SHP77 treated with DMSO at 0.1 percent for 48 hours (cell line): ENCODE measurements around the gene FASTK.
A peak's percentile ranks its signal among the peaks of the same experiment; 100 is the strongest.

Experiments
- DNase-seq: peaks from one replicate; lab custom pipeline; 2025; lab: John Stamatoyannopoulos, UW

FASTK gene

DNA sequence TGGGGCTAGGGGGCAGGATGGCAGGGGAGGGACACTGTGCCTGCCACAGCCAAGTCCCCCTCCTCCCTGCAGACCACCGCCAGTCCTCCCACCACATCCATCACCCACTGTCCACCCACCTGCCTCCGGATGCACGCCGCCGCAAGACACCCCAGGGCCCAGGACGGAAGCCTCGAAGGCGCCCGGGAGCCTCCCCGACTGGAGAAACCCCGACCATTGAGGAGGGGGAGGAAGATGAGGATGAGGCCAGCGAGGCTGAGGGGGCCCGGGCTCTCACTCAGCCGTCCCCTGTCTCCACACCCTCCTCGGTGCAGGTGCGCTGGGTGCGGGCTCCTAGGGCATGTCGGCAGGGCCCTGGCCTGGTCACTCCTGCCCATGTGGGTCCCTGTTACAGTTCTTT lies 16.2 kb downstream of the FASTK start:
- DNase-seq = no peak

DNA sequence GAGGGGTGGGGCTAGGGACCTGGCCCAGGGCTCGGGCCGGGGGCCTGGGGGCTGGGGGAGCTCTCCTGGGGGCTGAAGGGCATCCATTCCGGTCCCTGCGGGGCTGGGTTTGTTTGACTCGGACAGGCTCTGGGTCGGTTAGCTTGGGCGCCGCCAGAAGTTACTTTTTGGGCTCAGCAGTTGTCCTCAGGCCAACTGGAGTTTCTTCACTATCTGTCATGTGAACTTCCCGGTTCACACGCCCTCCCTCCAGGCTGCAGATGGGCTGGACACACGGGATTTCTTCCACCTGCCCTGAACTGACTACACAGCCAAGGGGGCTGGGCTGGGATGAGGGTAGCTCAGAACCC lies 17.4 kb downstream of the FASTK start:
- no peak for DNase-seq

GRCh38 chr7:151062399-151063211 lies 18.0 kb downstream of the FASTK start:
- no peak for DNase-seq

DNA sequence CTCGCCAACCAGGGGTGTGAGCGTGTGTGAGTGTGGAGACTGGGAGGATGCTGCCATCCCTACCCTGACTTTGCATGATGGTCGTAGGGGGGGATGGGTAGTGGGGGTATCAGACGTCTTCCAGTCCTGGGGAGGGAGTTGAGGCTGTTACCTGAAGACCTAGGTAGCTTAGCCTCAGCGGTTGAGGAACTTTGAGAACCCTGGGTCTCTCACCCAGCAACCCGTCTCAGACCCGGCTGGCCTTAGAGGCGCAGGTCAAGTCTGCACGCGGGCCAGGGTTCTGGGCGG lies 18.6 kb downstream of the FASTK start:
- no peak for DNase-seq

DNA sequence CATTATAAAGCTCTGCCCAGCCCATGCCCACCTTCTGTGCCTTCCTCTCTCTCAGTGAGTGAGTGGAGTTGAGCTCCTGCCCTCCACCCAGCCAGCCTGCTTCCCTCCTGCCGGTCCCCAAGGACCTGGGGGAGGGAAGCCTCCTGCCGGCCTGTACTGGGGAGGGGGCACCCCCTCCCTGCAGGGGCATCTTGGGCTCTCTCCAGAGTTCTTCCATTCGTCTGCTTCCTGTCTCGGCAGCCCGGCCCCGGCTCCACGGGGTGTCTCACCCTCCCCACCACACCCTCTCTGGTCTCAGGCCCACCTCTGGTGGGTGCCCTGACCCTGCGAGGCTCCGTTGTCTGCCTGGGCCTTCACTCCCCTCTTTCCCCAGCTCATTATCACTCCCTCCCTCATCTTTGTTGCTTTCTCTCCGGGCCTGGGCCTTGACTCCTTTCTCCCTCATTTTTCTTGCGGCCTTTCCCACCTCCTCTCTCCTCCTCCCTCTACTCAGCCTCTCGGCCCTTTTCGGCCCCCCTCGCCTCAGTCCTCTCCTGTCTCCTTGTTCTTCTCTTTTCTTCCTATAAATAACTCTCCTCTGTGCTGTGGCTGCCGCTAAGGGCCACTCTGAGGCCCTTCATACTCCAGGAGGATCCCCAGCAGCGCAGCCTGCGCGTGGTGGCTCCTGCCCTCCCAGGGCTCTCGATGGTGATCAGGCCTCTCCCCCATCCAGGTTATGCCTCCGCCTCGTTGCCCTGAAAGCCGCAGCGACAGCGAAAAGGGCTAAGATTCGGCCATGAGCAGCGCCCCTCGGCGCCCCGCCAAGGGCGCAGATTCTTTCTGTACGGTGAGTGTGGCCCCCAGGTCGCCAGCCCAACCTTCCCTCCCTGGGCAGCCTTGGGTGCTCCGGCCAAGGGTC lies 19.1 kb downstream of the FASTK start:
- DNase-seq = no peak

- no peak for DNase-seq
Measured at GRCh38 chr7:151060416-151061212, 20.0 kb downstream of the FASTK start.

DNA sequence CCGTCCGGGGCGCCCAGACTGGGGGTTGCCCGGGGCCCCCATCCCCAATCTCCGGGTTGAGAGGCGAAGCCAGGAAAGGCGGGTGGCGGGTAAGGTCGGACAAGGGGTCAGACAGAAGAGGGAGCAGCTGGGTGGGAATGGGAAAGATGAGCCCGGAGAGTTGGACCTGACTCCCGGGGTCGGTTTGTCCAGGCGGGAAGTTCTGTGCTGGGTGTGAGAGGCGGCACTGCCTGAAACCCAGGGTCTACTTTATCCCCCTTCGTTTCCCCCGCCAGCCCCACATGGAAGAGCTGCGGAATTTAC lies 20.5 kb downstream of the FASTK start:
- DNase-seq = no peak

GRCh38 chr7:151059367-151060112 lies 21.1 kb downstream of the FASTK start, which contains the start of gene SLC4A2:
SLC4A2 (plus strand) TSS chr7:151059589; CDS start chr7:151061988, 2,399 bp downstream.
- no peak for DNase-seq

DNA sequence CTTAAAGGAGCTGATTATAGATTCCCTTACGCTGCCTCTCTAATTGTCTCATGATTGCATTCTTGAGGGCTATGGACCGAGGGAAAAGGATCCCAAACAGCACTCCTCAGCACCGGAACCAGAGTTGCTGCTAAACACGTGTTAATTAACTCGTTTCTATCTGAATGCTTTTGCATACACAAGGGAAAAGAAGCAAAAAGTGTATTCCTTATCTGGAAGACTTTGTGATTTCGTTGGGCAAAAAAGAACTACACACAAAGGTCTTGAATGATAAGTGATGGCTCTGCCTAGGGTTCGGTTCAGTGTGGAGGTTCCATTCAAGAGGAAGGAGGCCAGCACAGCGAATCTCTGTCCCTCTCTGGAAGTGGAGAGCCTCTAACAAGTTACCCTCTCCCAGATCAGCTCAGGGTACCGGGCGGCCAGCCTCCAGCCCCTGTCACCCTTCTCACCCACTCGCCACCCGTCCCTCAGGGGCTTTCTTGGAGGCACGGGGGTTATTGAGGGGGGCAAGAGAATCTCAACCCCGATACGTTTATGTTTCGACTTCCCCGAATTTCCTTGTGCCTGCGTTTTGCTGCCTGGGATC lies 21.7 kb downstream of the FASTK start:
- DNase-seq = no peak

DNA sequence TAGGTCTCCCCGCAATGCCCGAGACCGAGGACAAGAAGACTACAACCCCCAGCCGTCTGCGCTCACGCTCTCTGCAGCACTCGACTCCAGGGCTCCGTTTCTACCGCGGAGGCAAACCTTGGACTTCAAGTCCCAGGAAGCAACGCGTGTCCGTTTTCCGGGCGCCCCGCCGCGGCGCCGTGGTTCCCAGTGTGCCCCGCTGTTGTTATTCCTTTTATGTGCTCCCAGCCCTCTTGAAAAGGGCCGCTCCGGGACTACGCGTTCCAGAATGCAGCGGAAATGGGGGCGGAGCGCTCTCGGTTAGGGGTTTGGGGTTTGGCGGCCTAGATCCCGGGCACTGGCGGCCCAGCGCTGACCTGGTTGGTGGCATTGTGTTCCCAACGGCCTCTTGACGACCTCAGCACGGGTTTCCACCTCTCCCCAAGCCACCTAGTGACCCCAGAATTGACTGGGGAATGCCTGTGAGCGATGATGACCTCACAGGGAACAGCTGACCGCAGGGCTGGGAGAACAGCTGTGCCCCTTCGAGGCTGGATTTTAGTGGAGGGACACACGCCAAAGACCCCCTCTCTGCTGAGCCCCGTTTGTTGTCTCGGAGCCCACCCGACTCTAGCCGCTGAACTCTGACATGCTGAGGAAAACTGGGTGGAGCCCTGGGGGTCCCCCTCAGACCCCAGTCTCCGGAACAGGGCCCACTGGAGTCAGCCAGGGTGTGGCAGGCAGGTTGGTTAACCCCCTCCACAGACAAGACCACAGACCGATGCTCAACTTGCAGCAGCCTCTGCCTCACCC lies 22.4 kb downstream of the FASTK start:
- peak; percentile 98 for DNase-seq

DNA sequence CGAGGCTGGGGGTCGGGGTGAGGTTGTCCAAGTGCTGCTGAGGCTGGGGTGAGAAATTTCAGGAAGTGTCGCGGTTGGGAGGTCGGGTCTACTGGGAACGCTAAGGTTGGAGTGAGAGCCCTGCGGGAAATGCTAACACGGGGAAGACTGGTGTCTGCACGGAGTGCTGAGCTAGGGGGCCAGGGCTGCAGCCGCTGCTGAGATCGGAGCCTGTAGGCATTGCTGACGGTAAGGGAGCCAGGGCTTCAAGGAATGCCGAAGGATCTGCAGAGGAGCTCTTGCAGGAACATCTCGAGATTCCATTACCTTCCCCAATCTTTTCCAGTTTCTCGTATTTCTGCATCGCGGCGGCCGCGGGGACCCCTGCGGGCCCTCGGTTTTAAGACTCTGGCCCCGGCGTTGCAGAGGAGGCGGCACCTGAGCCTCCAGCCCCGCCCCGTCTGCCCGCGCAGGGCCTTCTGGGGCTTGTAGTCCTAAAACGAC lies 23.1 kb downstream of the FASTK start, which contains the start of gene CDK5:
CDK5 (minus strand) TSS at position 392 of the 483 bp plus-strand sequence; CDS start at position 343, 49 bp downstream.
- no peak for DNase-seq

DNA sequence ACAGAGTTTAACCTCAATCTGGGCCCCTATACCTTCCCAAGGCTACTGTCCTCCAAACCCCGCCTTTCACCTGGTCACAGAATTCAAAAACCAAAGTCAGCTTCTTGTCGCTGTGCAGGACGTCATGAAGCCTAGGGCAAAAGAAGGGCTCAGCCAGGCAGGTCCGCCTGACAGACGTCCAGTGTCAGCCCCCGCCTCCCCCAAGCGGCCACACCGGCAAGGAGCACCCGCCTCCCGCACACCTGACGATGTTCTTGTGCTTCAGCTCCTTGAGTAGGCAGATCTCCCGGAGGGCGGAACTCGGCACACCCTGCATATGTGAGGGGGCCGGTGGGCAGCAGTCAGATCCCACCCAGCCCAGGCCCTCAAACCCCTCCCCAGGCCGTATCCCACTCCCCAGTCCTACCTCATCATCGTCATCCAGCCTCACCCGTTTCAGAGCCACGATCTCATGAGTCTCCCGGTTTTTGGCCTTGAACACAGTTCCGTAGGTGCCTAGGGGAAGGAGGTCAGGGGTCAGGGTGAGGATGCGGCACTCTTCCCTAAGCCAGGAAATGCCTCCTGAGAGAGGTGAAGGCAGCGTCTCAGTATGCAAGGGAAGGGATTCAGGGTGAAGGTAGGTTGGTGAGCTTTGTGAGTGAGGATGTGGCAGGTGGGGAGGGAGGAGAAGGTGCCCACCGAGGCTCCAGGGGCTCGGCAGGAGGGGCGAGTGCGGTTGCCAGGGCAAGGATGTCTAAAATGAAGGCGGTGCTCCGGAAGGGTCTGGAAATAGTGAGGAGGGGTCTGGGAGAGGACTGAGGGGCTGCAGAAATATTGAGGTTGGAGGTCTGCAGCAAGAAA lies 23.7 kb downstream of the FASTK start:
- DNase-seq = no peak

DNA sequence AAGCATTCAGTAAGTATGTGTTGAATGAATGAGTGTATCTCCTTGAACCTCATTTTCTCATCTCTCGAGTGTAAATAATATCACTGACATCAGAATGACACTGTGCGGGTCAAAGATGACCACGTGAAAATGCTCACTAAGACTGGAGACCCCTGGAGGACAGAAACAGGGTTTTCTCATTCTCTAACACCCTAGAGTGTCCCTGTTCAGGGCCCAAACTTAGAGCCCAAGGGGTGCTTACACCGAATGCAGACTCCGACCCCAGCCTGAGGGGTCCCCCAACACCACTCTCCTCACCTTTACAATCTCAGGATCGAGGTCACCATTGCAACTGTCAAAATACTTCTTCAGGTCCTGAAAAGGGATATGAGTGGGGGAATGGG lies 24.3 kb downstream of the FASTK start:
- DNase-seq = no peak

- DNase-seq = no peak
Measured at GRCh38 chr7:151053751-151054150, 26.9 kb downstream of the FASTK start.

GRCh38 chr7:151053096-151053495 lies 27.5 kb downstream of the FASTK start:
- no peak for DNase-seq

DNA sequence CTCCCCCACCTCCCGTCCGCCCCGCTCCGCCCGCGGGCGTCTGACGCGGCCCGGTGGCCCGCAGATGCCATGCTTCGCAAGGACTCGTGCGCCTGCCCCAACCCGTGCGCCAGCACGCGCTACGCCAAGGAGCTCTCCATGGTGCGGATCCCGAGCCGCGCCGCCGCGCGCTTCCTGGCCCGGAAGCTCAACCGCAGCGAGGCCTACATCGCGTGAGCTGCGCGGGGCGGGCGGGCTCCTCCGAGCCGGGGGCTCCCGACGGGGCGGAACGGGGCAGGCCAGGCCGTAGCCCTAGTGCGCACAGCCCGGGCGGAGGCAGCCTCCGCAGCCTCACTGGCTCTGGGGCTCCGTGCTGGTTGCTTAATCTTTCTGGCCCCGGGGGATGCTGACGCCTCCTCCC lies 29.5 kb downstream of the FASTK start:
- no peak for DNase-seq

GRCh38 chr7:151048911-151049463 lies 31.6 kb downstream of the FASTK start:
- no peak for DNase-seq

- DNase-seq = no peak
Measured at GRCh38 chr7:151047976-151048815, 32.4 kb downstream of the FASTK start, which contains the start of gene ASIC3. ASIC3 (plus strand) TSS chr7:151048531; CDS start chr7:151048886, 355 bp downstream.
